GM20000 (cell line): ENCODE results near the gene EEF1A1.
A peak's percentile ranks its signal among the peaks of the same experiment; 100 is the strongest.
"Not testable (repeated sequence)": the region's sequence is repeated elsewhere in the genome, so short reads cannot be mapped to it uniquely, and the experiment has no call there.

ENCODE experiments used
- DNase-seq: peaks from one replicate; pipeline ENCODE4 v3.0.0; 2012; ENCODE audit warnings: low spot score
- TF ChIP-seq, protein P1 (sequence below): IDR thresholded peaks from 2 replicates; pipeline ENCODE4 v1.5.1; 2012; ENCODE audit warnings: mild to moderate bottlenecking, control low read depth; ENCODE audit errors: extremely low read depth, missing control alignments

The EEF1A1 gene

GRCh38 chr6:73520688-73521350, at the start of gene EEF1A1:
TSS of gene EEF1A1 (minus strand) at chr6:73521032. CDS start at chr6:73520026, 1,006 bp downstream.
- TF ChIP-seq, protein P1, sequence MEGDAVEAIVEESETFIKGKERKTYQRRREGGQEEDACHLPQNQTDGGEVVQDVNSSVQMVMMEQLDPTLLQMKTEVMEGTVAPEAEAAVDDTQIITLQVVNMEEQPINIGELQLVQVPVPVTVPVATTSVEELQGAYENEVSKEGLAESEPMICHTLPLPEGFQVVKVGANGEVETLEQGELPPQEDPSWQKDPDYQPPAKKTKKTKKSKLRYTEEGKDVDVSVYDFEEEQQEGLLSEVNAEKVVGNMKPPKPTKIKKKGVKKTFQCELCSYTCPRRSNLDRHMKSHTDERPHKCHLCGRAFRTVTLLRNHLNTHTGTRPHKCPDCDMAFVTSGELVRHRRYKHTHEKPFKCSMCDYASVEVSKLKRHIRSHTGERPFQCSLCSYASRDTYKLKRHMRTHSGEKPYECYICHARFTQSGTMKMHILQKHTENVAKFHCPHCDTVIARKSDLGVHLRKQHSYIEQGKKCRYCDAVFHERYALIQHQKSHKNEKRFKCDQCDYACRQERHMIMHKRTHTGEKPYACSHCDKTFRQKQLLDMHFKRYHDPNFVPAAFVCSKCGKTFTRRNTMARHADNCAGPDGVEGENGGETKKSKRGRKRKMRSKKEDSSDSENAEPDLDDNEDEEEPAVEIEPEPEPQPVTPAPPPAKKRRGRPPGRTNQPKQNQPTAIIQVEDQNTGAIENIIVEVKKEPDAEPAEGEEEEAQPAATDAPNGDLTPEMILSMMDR: no peak
- peak; percentile 95 for DNase-seq

DNA sequence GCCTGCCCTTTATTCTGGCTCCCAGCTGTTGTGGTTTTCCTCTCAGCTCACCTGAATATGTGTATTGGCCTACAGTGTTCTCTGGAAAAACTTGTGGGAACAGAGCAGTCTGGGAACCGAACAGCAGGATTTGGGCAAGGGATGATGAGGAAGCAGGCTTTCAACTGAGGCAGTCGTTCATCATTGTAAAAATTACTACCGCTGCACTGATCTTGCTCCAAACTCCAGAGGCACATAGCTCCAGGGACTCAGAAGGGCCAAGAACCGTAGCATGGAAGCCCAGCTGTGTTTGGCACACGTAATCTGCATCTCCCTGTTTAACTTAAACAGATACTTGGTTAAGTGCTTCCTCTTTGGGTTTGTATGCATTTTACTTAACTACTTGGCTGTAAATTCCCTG, 48.3 kb upstream of the EEF1A1 start:
- TF ChIP-seq, protein P1: no peak
- no peak for DNase-seq

GRCh38 chr6:73566954-73567591, 46.2 kb upstream of the EEF1A1 start:
- TF ChIP-seq, protein P1: no peak
- DNase-seq: no peak

DNA sequence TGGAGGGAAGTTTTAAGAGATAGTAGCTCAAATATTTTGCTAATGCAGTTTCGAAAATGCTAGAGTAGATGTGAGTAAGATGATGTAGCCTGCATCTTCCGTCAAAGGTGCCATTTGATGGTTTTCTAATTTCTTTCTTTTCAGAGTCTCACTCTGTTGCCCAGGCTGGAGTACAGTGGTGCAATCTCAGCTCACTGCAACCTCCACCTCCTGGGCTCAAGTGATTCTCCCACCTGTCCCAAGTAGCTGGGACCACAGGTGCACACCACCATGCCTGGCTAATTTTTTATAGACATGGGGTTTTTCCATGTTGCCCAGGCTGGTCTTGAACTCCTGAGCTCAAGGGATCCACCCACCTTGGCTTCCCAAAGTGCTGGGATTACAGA, 45.6 kb upstream of the EEF1A1 start:
- not testable (repeated sequence) for DNase-seq

DNA sequence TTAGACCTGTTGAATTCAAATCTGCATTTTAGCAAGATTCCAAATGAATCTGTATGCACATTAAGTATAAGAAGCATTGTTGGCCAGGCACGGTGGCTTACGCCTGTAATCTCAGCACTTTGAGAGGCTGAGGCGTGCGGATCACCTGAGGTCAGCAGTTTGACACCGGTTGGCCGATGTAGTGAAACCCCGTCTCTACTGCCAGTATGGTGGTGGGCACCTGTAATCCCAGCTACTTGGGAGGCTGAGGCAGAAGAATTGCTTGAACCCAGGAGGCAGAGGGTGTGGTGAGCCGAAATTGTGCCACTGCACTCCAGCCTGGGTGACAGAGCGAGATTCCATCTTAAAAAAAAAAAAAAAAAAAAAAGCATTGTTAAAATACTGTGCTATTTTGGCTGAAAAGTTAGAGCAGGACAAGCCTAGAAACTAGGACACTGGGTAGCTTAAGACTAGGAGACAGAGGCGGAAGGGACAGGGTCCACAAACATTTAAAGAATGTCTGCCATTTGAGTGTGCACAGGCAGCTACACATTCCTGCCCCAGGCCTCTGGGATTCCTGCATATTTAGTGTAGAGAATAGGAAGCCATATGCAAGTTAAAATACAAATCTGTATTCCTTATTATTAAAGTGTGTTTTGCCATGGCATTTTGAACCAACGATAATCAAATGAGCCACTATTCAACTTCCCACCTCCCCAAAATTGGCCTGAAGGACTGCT, 45.1 kb upstream of the EEF1A1 start:
- TF ChIP-seq, protein P1: no peak
- no peak for DNase-seq

DNA sequence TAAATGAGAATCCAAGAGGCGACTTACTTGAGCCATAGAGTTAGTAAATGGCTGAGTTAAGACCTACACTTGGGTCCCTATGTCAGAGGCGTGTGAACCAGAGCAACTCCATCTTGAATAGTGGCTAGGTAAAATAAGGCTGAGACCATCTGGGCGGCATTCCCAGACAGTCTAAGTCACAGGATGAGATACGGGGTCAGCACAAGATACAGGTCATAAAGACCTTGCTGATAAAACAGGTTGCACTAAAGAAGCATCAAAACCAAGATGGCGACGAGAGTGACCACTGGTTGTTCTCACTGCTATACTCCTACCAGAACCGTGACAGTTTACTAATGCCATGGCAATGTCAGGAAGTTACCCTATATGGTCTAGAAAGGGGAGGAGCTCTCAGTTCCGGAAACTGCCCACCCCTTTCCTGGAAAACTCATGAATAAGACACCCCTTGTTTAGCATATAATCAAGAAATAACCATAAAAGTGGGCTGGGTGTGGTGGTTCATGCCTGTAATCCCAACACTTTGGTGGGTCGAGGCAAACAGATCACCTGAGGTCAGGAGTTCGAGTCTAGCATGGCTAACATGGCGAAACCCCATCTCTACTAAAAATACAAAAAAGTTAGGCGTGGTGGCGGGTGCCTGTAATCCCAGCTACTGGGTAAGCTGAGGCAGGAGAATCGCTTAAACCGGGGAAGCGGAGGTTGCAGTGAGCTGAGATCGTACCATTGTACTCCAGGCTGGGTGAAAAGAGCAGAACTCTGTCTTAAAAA, 43.9 kb upstream of the EEF1A1 start:
- TF ChIP-seq, protein P1: no peak
- DNase-seq: no peak

GRCh38 chr6:73562558-73562957, 41.7 kb upstream of the EEF1A1 start:
- TF ChIP-seq, protein P1: no peak
- no peak for DNase-seq
